A673 (cell line): ENCODE measurements around the gene TPPP.

Source experiments
- CTCF ChIP-seq: fragments of 300-800, 200-600 bp; sonication (generic); conservative IDR thresholded peaks from 2 replicates; pipeline ENCODE4 v1.5.1; 2017; ENCODE audit warnings: low read depth, mild to moderate bottlenecking, antibody characterized with exemption, low read length, moderate library complexity, mixed read lengths
- EZH2 ChIP-seq: fragments of 200-600 bp; sonication (generic); IDR thresholded peaks from 2 replicates; pipeline ENCODE4 v1.6.1; 2017; ENCODE audit warnings: borderline replicate concordance, low read depth, mild to moderate bottlenecking, mixed read lengths, antibody characterized with exemption, low read length; ENCODE audit not compliant: poor library complexity, severe bottlenecking

- TF ChIP-seq CTCF (no peak), EZH2 (no peak)
Observed at GRCh38 chr5:634191-634590, 59.0 kb downstream of the TPPP start.
